Fibroblast of pulmonary artery (primary cell): ENCODE data around the gene ARMCX2.

Experiments
- DNase-seq: peaks from one replicate; pipeline ENCODE4 v3.0.0-alpha.2; 2010; ENCODE audit warnings: low read depth
- H3K4me3 ChIP-seq: replicated peaks from 2 replicates; pipeline ENCODE4 v1.5.1; 2011; ENCODE audit warnings: low read depth, mild to moderate bottlenecking, control low read depth, low read length, moderate library complexity
- TF ChIP-seq, protein P1 (sequence below): IDR thresholded peaks from 2 replicates; pipeline ENCODE4 v1.5.1; 2011; ENCODE audit warnings: mild to moderate bottlenecking, control low read depth, low read length, inconsistent platforms; ENCODE audit errors: missing control alignments

Gene ARMCX2

DNA sequence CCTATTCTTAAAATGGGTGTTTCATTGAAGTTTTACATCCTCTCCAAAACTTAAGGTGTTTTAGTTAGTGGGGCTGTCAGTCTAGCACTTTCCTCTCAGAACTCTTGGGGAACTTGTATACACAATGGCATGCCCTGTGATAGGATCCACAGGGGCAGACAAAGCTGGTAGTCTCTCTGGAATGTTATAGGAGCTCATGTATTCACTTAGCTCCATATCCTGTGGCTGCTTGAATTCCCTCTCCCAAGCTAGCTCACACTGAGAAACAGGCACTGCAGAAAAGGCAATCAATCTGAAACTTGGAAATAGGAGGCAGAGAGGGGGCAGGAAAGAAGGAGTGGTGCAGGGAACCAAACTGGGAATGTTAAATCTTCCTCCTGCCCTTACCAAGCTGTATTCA, 26.3 kb upstream of the ARMCX2 start:
- DNase-seq = no peak
- H3K4me3 ChIP-seq = no peak overlapping the region

DNA sequence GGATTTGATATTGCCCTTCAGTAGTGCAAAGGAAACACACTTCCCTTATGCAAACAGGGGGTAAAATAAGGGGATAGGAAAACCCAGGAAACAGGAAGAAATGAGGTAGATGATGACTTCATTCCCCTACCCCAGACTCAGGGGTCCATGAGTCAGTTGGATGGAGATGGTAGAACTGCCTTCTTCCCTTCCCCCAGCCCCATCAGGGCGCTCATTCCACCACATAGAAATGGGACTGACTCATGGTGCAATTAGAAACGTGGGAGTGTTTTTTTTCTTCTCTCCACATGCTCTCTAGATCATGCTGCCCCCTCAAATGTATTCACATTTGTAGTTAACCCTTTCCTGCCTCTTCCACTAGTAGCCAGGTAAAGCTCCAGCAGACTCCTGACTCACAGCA, 23.1 kb upstream of the ARMCX2 start:
- peak; percentile 0 for DNase-seq
- H3K4me3 ChIP-seq = no peak overlapping the region
- TF ChIP-seq, protein P1, sequence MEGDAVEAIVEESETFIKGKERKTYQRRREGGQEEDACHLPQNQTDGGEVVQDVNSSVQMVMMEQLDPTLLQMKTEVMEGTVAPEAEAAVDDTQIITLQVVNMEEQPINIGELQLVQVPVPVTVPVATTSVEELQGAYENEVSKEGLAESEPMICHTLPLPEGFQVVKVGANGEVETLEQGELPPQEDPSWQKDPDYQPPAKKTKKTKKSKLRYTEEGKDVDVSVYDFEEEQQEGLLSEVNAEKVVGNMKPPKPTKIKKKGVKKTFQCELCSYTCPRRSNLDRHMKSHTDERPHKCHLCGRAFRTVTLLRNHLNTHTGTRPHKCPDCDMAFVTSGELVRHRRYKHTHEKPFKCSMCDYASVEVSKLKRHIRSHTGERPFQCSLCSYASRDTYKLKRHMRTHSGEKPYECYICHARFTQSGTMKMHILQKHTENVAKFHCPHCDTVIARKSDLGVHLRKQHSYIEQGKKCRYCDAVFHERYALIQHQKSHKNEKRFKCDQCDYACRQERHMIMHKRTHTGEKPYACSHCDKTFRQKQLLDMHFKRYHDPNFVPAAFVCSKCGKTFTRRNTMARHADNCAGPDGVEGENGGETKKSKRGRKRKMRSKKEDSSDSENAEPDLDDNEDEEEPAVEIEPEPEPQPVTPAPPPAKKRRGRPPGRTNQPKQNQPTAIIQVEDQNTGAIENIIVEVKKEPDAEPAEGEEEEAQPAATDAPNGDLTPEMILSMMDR = no peak

More for the DNA sequence above, 26.3 kb upstream of the ARMCX2 start:
- TF ChIP-seq, protein P1 = no peak

DNA sequence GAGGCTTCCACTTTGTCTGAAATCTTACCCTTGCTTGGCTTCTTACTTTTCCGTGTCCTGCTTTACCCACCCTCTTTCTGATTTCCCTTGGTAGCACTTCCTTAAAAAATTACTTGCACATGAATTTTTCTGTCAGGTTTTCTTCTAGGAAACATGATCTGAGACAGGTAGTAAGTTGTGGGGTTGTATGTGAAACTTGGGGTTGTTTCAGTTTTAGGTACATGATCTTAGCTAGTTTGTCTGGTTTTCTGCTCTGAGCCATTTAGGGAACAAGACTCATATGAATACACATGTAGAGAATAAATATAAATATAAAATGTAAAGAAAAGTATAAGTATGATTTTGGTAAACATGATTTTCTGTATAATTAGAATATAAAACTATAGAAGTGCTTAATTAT, 17.4 kb upstream of the ARMCX2 start:
- TF ChIP-seq, protein P1 = no peak
- DNase-seq = no peak
- no peak overlapping the region for H3K4me3 ChIP-seq

DNA sequence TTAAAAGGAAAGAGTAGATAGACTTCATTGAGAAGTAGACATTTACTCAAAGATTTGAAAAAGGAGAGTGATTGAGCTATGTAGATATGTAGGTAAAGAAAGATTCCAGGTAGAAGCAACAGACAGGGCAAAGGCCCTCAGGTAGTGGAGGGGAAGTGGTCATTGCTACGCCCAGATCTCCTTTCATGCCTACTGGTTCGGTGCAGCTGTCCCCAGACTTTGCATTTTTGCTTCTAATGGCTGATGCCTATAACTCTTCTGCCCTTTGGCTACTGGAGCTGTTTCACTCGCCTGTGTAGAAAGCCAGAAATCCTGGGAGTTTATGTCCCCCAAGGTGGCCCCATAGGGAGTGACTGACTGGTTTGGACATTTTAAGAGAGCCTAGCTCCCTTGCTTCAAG, 16.9 kb upstream of the ARMCX2 start:
- TF ChIP-seq, protein P1 = no peak
- no peak overlapping the region for H3K4me3 ChIP-seq
- DNase-seq = no peak

DNA sequence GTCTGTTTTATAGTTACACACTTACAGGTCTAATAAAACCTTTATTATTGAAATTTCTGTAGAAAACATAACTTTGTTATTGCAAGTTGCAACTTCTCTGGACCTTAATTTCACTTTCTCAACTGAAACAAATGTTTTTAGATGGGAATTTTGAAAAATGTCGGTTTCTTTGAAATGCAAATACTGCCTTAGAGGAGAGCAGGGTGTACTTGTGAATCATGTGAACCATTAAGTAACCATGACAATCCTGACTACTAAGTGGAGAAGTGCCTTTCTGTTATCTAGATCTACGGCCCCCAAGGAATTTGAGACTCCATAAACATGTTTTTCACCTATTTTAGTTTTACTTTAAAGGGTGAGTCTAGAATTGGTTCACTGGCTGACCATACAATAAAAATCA, 8.5 kb upstream of the ARMCX2 start:
- no peak for DNase-seq
- TF ChIP-seq, protein P1 = no peak
- no peak overlapping the region for H3K4me3 ChIP-seq

DNA sequence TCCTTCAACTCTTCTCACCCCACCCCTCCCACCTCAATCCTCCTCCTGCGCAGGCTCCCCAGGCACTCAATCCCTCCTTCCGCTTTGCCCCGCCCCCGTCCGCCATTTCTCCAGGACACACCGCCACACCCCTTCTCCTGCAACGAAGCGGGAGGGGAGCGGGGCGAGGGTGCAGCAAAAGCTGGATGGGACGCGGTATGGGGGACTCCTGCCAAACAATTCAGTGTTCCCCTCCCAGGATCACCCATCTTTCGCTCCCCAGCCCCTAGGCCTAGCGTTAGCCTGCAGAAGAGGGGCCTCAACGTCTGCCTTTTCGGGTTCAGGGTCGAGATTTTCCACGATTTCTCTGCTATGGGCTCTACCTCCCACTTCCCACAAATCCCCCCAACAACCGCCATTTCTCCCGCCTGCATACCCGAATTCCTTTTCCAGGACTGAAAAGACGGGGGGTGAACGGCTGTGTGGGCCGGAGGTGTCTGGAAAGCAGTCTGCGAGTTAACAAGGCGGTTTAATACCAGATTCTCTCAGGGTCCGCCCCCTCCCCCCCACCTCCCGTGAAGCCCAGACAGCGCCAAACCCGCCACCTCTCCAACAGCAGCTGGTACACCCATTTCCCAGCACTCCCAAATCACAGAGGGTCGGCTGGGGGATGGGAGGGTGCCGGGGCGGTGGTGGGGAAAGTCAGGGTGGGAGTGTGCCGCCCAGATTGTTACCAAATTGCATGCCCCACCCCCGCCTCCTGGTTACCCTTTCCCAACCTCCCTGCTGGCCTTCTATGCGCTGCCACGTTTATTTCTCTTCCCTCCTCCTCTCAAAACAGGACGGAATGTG, 774 bp downstream of the ARMCX2 start:
- TF ChIP-seq, protein P1 = no peak
- DNase-seq = peak; percentile 47
- H3K4me3 ChIP-seq = peak overlapping the region; percentile 72

DNA sequence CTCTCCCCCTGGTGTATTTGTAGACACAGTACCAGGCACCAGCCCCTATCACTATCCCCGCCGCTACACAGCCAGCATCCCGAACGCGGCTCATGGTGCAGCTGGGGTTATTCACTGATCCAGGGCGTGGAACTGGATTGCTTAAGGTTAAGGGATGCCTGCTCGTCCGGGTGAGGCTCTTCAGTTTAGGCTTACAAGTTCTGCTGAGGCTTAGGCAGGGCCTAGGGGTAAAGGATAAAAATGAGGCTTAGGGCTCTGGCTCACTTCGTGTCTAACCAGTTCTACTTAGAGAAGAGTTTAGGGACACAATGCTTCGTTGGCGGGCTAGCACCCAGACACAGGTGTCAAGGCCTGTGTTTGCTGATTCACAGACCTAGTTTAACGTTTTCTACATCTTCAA, 2.2 kb downstream of the ARMCX2 start:
- DNase-seq = no peak
- H3K4me3 ChIP-seq = no peak overlapping the region
- TF ChIP-seq, protein P1 = no peak
